Neural progenitor cell (in vitro differentiated cells): ENCODE measurements around the gene RNF2.

Experiments used
- EZH2 ChIP-seq: fragments of 200-600 bp; sonication (generic); IDR thresholded peaks from 2 replicates; pipeline ENCODE4 v1.6.1; 2017; ENCODE audit warnings: antibody characterized with exemption, mild to moderate bottlenecking, moderate library complexity
- EZH2phosphoT487 ChIP-seq: fragments of 200-600 bp; sonication (generic); IDR thresholded peaks from 2 replicates; pipeline ENCODE4 v1.6.1; 2017; ENCODE audit warnings: antibody characterized with exemption
- TF ChIP-seq, protein P1 (sequence below): fragments of 200-600 bp; sonication (generic); IDR thresholded peaks from 2 replicates; pipeline ENCODE4 v1.5.1; 2017; ENCODE audit warnings: antibody characterized with exemption, mild to moderate bottlenecking

DNA sequence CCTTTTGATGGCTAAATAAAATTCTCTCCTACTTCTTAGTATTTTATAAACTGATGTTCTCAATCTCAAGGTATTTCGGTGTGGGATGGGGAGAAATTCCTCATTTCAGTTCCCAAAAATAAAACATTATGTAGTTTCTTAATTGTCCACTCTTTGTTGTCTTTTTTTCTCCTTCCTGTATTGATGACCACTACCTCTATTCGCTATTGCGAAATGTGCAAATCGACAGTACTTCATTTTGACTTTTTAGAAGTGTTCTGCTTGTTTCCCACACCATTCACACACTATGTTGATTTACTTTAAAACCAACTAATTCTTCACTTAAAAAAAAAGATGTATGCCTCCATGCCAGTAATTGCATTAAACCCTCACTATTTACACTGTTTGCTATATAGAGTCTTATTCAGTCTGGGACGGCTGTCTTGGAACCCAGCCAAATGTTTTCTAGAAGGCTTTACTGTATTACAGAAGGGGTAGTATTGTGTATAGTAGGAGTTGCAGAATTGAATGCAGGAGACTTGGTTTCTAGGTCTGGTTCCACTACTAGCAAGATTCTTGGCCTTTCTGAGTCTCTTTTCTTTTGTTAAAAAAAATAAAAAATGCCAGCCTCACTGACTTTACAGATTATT is 5.6 kb downstream of the RNF2 start:
- TF ChIP-seq, protein P1, sequence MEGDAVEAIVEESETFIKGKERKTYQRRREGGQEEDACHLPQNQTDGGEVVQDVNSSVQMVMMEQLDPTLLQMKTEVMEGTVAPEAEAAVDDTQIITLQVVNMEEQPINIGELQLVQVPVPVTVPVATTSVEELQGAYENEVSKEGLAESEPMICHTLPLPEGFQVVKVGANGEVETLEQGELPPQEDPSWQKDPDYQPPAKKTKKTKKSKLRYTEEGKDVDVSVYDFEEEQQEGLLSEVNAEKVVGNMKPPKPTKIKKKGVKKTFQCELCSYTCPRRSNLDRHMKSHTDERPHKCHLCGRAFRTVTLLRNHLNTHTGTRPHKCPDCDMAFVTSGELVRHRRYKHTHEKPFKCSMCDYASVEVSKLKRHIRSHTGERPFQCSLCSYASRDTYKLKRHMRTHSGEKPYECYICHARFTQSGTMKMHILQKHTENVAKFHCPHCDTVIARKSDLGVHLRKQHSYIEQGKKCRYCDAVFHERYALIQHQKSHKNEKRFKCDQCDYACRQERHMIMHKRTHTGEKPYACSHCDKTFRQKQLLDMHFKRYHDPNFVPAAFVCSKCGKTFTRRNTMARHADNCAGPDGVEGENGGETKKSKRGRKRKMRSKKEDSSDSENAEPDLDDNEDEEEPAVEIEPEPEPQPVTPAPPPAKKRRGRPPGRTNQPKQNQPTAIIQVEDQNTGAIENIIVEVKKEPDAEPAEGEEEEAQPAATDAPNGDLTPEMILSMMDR: no peak
- TF ChIP-seq EZH2 (no peak), EZH2phosphoT487 (no peak)
